GM23338 (cell line): ENCODE measurements around the gene ADCY7. TPM values are rescaled to one million over a fixed set of nuclear protein-coding genes. Genes with fewer than 3 reads are reported as not detected.

Experiments used
- ATAC-seq: fragments of 200-7000 bp; cut with Tn5 transposase; 3 replicates; pipeline ENCODE4 v1.9.1; 2020
- DNase-seq: peaks from one replicate; pipeline ENCODE4 v3.0.0-alpha.2; 2015; ENCODE audit warnings: low spot score
- H2AFZ ChIP-seq: fragments of 200-600 bp; sonication (generic); 2 replicates; pipeline ENCODE4 v1.8.0; 2016; ENCODE audit warnings: antibody characterized with exemption, mild to moderate bottlenecking, moderate library complexity
- H3F3A ChIP-seq: fragments of 200-600 bp; sonication (generic); replicated peaks from 2 replicates; pipeline ENCODE4 v1.8.0; 2017; ENCODE audit warnings: antibody characterized with exemption, mixed run types, low read depth
- H3K27ac ChIP-seq: fragments of 200-600 bp; sonication (generic); 2 replicates; pipeline ENCODE4 v1.6.1; 2016; ENCODE audit warnings: low read depth
- H3K27me3 ChIP-seq: fragments of 200-600 bp; sonication (generic); 2 replicates; pipeline ENCODE4 v1.8.0; 2016; ENCODE audit warnings: mild to moderate bottlenecking, mixed run types, moderate library complexity; ENCODE audit not compliant: insufficient read depth
- H3K36me3 ChIP-seq: fragments of 200-600 bp; sonication (generic); 2 replicates; pipeline ENCODE4 v1.8.0; 2016; ENCODE audit warnings: mild to moderate bottlenecking; ENCODE audit not compliant: insufficient read depth
- H3K4me1 ChIP-seq: fragments of 200-600 bp; sonication (generic); 2 replicates; pipeline ENCODE4 v1.8.0; 2016; ENCODE audit warnings: mild to moderate bottlenecking, moderate library complexity; ENCODE audit not compliant: insufficient read depth
- H3K4me2 ChIP-seq: fragments of 200-600 bp; sonication (generic); 2 replicates; pipeline ENCODE4 v1.7.1; 2017; ENCODE audit warnings: mixed run types
- H3K4me3 ChIP-seq: fragments of 200-600 bp; sonication (generic); 2 replicates; pipeline ENCODE4 v1.6.1; 2016; ENCODE audit warnings: mixed run types
- H3K79me2 ChIP-seq: fragments of 200-600 bp; sonication (generic); replicated peaks from 2 replicates; pipeline ENCODE4 v1.8.0; 2017; ENCODE audit warnings: mild to moderate bottlenecking; ENCODE audit not compliant: insufficient read depth
- H3K9me2 ChIP-seq: fragments of 200-600 bp; sonication (generic); 2 replicates; pipeline ENCODE4 v1.8.0; 2017; ENCODE audit not compliant: insufficient read depth
- H4K20me1 ChIP-seq: fragments of 200-600 bp; sonication (generic); replicated peaks from 2 replicates; pipeline ENCODE4 v1.8.0; 2017; ENCODE audit warnings: mild to moderate bottlenecking; ENCODE audit not compliant: insufficient read depth
- H3K27ac Mint-ChIP-seq: 2 replicates; pipeline ENCODE4 v1.8.0; 2020; ENCODE audit warnings: inconsistent platforms, mild to moderate bottlenecking, moderate library complexity, mixed read lengths
- H3K27me3 Mint-ChIP-seq: 3 replicates; pipeline ENCODE4 v1.8.0; 2022; ENCODE audit warnings: low read depth, mild to moderate bottlenecking, moderate library complexity, mixed read lengths, inconsistent platforms; ENCODE audit not compliant: insufficient read depth, poor library complexity
- H3K36me3 Mint-ChIP-seq: 3 replicates; pipeline ENCODE4 v1.8.0; 2021; ENCODE audit warnings: low read depth, mild to moderate bottlenecking, inconsistent platforms, moderate library complexity, mixed read lengths
- H3K4me1 Mint-ChIP-seq: 3 replicates; pipeline ENCODE4 v1.8.0; 2020; ENCODE audit warnings: mild to moderate bottlenecking, inconsistent platforms, mixed read lengths
- H3K4me3 Mint-ChIP-seq: 3 replicates; pipeline ENCODE4 v1.8.0; 2021; ENCODE audit warnings: moderate library complexity, mild to moderate bottlenecking, inconsistent platforms, mixed read lengths
- H3K9me3 Mint-ChIP-seq: 3 replicates; pipeline ENCODE4 v1.8.0; 2020; ENCODE audit warnings: moderate library complexity, mild to moderate bottlenecking, inconsistent platforms, mixed read lengths
- CREB1 ChIP-seq: fragments of 250-450 bp; sonication (Bioruptor Pico); IDR thresholded peaks from 2 replicates; pipeline ENCODE4 v1.5.0; 2020; ENCODE audit warnings: low read depth, mild to moderate bottlenecking, moderate library complexity
- ETS1 ChIP-seq: IDR thresholded peaks from 2 replicates; pipeline ENCODE4 v1.6.1; 2016; ENCODE audit warnings: antibody characterized with exemption
- EZH2 ChIP-seq: fragments of 200-600 bp; sonication (generic); IDR thresholded peaks from one replicate; pipeline ENCODE4 v1.8.0; 2017; ENCODE audit warnings: antibody characterized with exemption, mild to moderate bottlenecking, low read depth; ENCODE audit not compliant: unreplicated experiment
- EZH2phosphoT487 ChIP-seq: fragments of 200-600 bp; sonication (generic); IDR thresholded peaks from one replicate; pipeline ENCODE4 v1.8.1; 2018; ENCODE audit warnings: antibody characterized with exemption; ENCODE audit not compliant: unreplicated experiment
- JUNB ChIP-seq: IDR thresholded peaks from one replicate; pipeline ENCODE4 v1.6.1; 2016; ENCODE audit warnings: antibody characterized with exemption; ENCODE audit not compliant: unreplicated experiment
- NANOG ChIP-seq: IDR thresholded peaks from 2 replicates; pipeline ENCODE4 v1.6.1; 2016; ENCODE audit warnings: antibody characterized with exemption, borderline replicate concordance
- POLR2AphosphoS5 ChIP-seq: IDR thresholded peaks from 2 replicates; pipeline ENCODE4 v1.6.1; 2016; ENCODE audit warnings: antibody characterized with exemption, low read depth
- STAT1 ChIP-seq: IDR thresholded peaks from one replicate; pipeline ENCODE4 v1.6.1; 2016; ENCODE audit warnings: antibody characterized with exemption; ENCODE audit not compliant: unreplicated experiment
- ZNF114 ChIP-seq: fragments of 250-450 bp; sonication (Bioruptor Pico); IDR thresholded peaks from 2 replicates; pipeline ENCODE4 v1.5.0; 2020; ENCODE audit warnings: mild to moderate bottlenecking, moderate library complexity
- ZNF331 ChIP-seq: fragments of 250-450 bp; sonication (Bioruptor Pico); IDR thresholded peaks from 2 replicates; pipeline ENCODE4 v1.5.0; 2020; ENCODE audit warnings: low read depth, mild to moderate bottlenecking, moderate library complexity
- polyA plus RNA-seq: library from polyadenylated mRNA; unstranded; fragments of >200 nt; fragmentation: Nextera tagmentation; extraction: Ambion mirVana; gene quantifications from 2 replicates; pipeline ENCODE4 v1.2.1, GENCODE V29; 2016
- total RNA-seq: library from RNA; depleted of rRNA; stranded (reverse); fragments of >200 nt; shearing (Covaris generic); gene quantifications from 2 replicates; pipeline ENCODE4 v1.2.3, GENCODE V29; 2014
- TF ChIP-seq, protein P1 (sequence below), 2 experiments: fragments of 200-600 bp in 1 of 2; sonication (generic) in 1 of 2; conservative IDR thresholded peaks; 2 replicates each; pipeline versions ENCODE4 v1.5.1 to v1.6.1; 2016 to 2017; ENCODE audit warnings: antibody characterized with exemption in 2 of 2, low read depth in 2 of 2, mild to moderate bottlenecking in 2 of 2, moderate library complexity in 1 of 2
- TF ChIP-seq, protein P2 (sequence below): IDR thresholded peaks from one replicate; pipeline ENCODE4 v1.6.1; 2018; ENCODE audit warnings: antibody characterized with exemption; ENCODE audit not compliant: unreplicated experiment

Gene ADCY7
- total and polyA plus RNA-seq, 2 experiments from 2014 or later = 2.4 to 10.5 TPM

- H4K20me1 ChIP-seq = no peaks in the 10 kb centered on the region
- no peak for DNase-seq
- H3K36me3 ChIP-seq = no peaks in the 10 kb centered on the region
- no peaks in the 10 kb centered on the region for H3K4me1 ChIP-seq
- Mint-ChIP-seq H3K27me3 (peaks cover 2% of the 10 kb centered on the region), H3K36me3 (no peaks in the 10 kb centered on the region), H3K4me1 (peaks cover 7% of the 10 kb centered on the region; the same call in 2 of the 3 replicates), H3K27ac (no peak overlapping the region), H3K9me3 (no peaks in the 10 kb centered on the region), H3K4me3 (no peak overlapping the region)
- no peak overlapping the region for H3K4me3 ChIP-seq
- no peak for ATAC-seq
- H3K27ac ChIP-seq = no peak overlapping the region
- TF ChIP-seq STAT1 (no peak), EZH2phosphoT487 (no peak), ZNF114 (CRISPR knock-in tag) (no peak), POLR2AphosphoS5 (no peak), ZNF331 (CRISPR knock-in tag) (no peak), NANOG (no peak), ETS1 (no peak), CREB1 (CRISPR knock-in tag) (no peak)
- TF ChIP-seq, protein P1, sequence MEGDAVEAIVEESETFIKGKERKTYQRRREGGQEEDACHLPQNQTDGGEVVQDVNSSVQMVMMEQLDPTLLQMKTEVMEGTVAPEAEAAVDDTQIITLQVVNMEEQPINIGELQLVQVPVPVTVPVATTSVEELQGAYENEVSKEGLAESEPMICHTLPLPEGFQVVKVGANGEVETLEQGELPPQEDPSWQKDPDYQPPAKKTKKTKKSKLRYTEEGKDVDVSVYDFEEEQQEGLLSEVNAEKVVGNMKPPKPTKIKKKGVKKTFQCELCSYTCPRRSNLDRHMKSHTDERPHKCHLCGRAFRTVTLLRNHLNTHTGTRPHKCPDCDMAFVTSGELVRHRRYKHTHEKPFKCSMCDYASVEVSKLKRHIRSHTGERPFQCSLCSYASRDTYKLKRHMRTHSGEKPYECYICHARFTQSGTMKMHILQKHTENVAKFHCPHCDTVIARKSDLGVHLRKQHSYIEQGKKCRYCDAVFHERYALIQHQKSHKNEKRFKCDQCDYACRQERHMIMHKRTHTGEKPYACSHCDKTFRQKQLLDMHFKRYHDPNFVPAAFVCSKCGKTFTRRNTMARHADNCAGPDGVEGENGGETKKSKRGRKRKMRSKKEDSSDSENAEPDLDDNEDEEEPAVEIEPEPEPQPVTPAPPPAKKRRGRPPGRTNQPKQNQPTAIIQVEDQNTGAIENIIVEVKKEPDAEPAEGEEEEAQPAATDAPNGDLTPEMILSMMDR (conservative IDR thresholded peaks at IDR 0.05; ENCODE audit: low read depth in 2 of 2) = no peak
- TF ChIP-seq, protein P2, sequence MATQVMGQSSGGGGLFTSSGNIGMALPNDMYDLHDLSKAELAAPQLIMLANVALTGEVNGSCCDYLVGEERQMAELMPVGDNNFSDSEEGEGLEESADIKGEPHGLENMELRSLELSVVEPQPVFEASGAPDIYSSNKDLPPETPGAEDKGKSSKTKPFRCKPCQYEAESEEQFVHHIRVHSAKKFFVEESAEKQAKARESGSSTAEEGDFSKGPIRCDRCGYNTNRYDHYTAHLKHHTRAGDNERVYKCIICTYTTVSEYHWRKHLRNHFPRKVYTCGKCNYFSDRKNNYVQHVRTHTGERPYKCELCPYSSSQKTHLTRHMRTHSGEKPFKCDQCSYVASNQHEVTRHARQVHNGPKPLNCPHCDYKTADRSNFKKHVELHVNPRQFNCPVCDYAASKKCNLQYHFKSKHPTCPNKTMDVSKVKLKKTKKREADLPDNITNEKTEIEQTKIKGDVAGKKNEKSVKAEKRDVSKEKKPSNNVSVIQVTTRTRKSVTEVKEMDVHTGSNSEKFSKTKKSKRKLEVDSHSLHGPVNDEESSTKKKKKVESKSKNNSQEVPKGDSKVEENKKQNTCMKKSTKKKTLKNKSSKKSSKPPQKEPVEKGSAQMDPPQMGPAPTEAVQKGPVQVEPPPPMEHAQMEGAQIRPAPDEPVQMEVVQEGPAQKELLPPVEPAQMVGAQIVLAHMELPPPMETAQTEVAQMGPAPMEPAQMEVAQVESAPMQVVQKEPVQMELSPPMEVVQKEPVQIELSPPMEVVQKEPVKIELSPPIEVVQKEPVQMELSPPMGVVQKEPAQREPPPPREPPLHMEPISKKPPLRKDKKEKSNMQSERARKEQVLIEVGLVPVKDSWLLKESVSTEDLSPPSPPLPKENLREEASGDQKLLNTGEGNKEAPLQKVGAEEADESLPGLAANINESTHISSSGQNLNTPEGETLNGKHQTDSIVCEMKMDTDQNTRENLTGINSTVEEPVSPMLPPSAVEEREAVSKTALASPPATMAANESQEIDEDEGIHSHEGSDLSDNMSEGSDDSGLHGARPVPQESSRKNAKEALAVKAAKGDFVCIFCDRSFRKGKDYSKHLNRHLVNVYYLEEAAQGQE = no peak
- H2AFZ ChIP-seq = no peak overlapping the region
- no peaks in the 10 kb centered on the region for H3K9me2 ChIP-seq
- no peaks in the 10 kb centered on the region for H3F3A ChIP-seq
- H3K79me2 ChIP-seq = no peaks in the 10 kb centered on the region
- H3K4me2 ChIP-seq = no peak overlapping the region
- H3K27me3 ChIP-seq = no peaks in the 10 kb centered on the region
These were observed 10.8 kb upstream of the ADCY7 start for GRCh38 chr16:50255538-50255937.

GRCh38 chr16:50256604-50257003 is 9.7 kb upstream of the ADCY7 start:
- no peaks in the 10 kb centered on the region for H3K9me2 ChIP-seq
- no peaks in the 10 kb centered on the region for H3K79me2 ChIP-seq
- no peak overlapping the region for H3K4me3 Mint-ChIP-seq
- DNase-seq (no peak), ATAC-seq (no peak)
- no peaks in the 10 kb centered on the region for H4K20me1 ChIP-seq
- no peaks in the 10 kb centered on the region for H3K27me3 ChIP-seq
- H3K4me1 Mint-ChIP-seq = peaks cover 7% of the 10 kb centered on the region; the same call in 2 of the 3 replicates
- no peaks in the 10 kb centered on the region for H3F3A ChIP-seq
- peaks cover 8% of the 10 kb centered on the region for H3K27me3 Mint-ChIP-seq
- no peaks in the 10 kb centered on the region for H3K9me3 Mint-ChIP-seq
- H3K36me3 ChIP-seq = no peaks in the 10 kb centered on the region
- TF ChIP-seq ETS1 (no peak), JUNB (no peak), CREB1 (CRISPR knock-in tag) (no peak), NANOG (no peak), EZH2 (no peak), STAT1 (no peak), ZNF331 (CRISPR knock-in tag) (no peak), EZH2phosphoT487 (no peak)
- TF ChIP-seq, protein P1 (conservative IDR thresholded peaks at IDR 0.05; ENCODE audit: low read depth in 2 of 2) = no peak
- H3K4me1 ChIP-seq = no peaks in the 10 kb centered on the region
- H2AFZ ChIP-seq = no peak overlapping the region
- H3K36me3 Mint-ChIP-seq = no peaks in the 10 kb centered on the region
- H3K27ac ChIP-seq = no peak overlapping the region
- H3K27ac Mint-ChIP-seq = no peak overlapping the region
- no peak overlapping the region for H3K4me2 ChIP-seq
- no peak overlapping the region for H3K4me3 ChIP-seq
